ENCODE measurements around the gene ANKFY1. TPM values are rescaled to one million over a fixed set of nuclear protein-coding genes. Genes with fewer than 3 reads are reported as not detected.
A peak's percentile ranks its signal among the peaks of the same experiment; 100 is the strongest.

Gene ANKFY1
- polyA plus RNA-seq, 3 donors: 13.5 to 46.1 (median 21.7) TPM

DNA sequence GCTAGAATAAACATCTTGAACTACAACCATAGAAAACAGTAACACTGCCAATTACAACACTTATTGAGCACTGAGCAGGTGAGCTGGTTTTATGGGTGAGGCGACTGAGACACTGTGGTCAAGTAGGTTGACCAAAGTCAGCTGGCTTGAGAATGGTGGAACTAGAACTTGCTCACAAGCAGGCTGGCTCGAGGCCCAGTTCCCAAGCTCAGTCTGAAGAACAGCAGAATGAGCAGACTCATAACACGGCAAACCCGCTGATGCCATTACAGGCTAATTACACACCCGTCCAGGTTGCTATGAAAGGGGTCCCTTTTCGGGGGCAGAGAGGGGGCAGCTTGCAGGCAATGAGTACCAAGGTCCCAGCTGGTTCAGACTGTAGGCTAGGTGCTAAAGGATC is 127.4 kb downstream of the ANKFY1 start:
- peaks cover 43% of the 10 kb centered on the region for H3K4me1 Mint-ChIP-seq
- H3K27ac Mint-ChIP-seq: peak overlapping the region in 2 of 7 donors; percentile 42 to 48
- DNase-seq: no peak
- 92% methylated on average over 5 of the region's 6 CpGs for WGBS (ENCODE audit: insufficient coverage)
- Histone ChIP-seq H3K4me3 (replicated peaks in 1 of 3; ENCODE audit: low read depth in 2 of 3, low read length in 3 of 3) (no peak overlapping the region), H3K9me3 (replicated peaks in 1 of 2; ENCODE audit: control insufficient read depth in 1 of 2, insufficient read depth in 1 of 2, low read length in 2 of 2) (no peaks in the 10 kb centered on the region), H3K27me3 (ENCODE audit: control insufficient read depth in 2 of 2, insufficient read depth in 2 of 2, low read length in 2 of 2) (no peaks in the 10 kb centered on the region), H3K79me2 (ENCODE audit: insufficient read depth, low read length) (peaks cover 97% of the 10 kb centered on the region), H3K27ac (ENCODE audit: low read depth in 1 of 2, low read length in 2 of 2) (peak overlapping the region in 1 of 2 donors; percentile 13), H3K4me1 (ENCODE audit: control insufficient read depth in 1 of 2, insufficient read depth in 2 of 2, low read length in 2 of 2) (peaks cover 7 to 18% of the 10 kb centered on the region in 2 donors), H3K9ac (ENCODE audit: insufficient read depth, low read length, poor library complexity, severe bottlenecking) (no peak overlapping the region), H3K36me3 (replicated peaks in 1 of 2; ENCODE audit: control insufficient read depth in 1 of 2, insufficient read depth in 2 of 2, low read length in 2 of 2) (peaks cover 22 to 53% of the 10 kb centered on the region in 2 donors), H3K4me2 (replicated peaks; ENCODE audit: extremely low read depth, low read length, poor library complexity, severe bottlenecking) (no peak overlapping the region), H2AFZ (ENCODE audit: insufficient read depth, low read depth, low read length, poor library complexity, severe bottlenecking) (no peak overlapping the region), H4K20me1 (ENCODE audit: insufficient read depth, low read length) (peaks cover 92% of the 10 kb centered on the region)
- H3K36me3 Mint-ChIP-seq: peaks cover 17 to 53% of the 10 kb centered on the region in 2 donors
- intact Hi-C loops (cut with micrococcal nuclease): no loop called here
- H3K9me3 Mint-ChIP-seq: no peaks in the 10 kb centered on the region
- no peak for TF ChIP-seq CTCF (IDR thresholded peaks at IDR 0.05)
- H3K27me3 Mint-ChIP-seq (ENCODE audit: low read depth in 3 of 3): no peaks in the 10 kb centered on the region
- H3K4me3 Mint-ChIP-seq: no peak overlapping the region

DNA sequence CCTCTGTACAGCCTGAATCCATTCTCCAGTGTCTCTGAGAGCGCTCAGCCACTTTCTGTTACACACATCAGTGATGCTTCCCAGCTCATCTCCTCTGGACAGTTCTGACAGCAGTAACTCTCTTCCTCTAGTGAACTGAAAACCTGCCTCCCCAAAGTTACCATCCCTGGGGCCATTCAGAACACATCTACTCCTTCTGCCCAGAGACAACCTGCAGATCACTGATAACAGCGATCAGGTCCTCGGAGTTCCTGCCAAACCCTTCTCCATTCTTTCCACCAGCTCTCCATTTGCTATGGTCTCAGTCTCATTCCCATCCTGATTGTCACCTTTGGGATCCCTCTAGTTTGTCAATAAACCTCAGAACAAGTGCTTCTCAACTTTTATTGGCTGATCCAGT is 128.3 kb downstream of the ANKFY1 start:
- Histone ChIP-seq H2AFZ (ENCODE audit: insufficient read depth, low read depth, low read length, poor library complexity, severe bottlenecking) (no peak overlapping the region), H3K4me2 (replicated peaks; ENCODE audit: extremely low read depth, low read length, poor library complexity, severe bottlenecking) (no peak overlapping the region), H3K4me3 (replicated peaks in 1 of 3; ENCODE audit: low read depth in 2 of 3, low read length in 3 of 3) (no peak overlapping the region), H4K20me1 (ENCODE audit: insufficient read depth, low read length) (peaks cover 86% of the 10 kb centered on the region), H3K9ac (ENCODE audit: insufficient read depth, low read length, poor library complexity, severe bottlenecking) (no peak overlapping the region), H3K36me3 (replicated peaks in 1 of 2; ENCODE audit: control insufficient read depth in 1 of 2, insufficient read depth in 2 of 2, low read length in 2 of 2) (peaks cover 22 to 50% of the 10 kb centered on the region in 2 donors), H3K9me3 (replicated peaks in 1 of 2; ENCODE audit: control insufficient read depth in 1 of 2, insufficient read depth in 1 of 2, low read length in 2 of 2) (no peaks in the 10 kb centered on the region), H3K4me1 (ENCODE audit: control insufficient read depth in 1 of 2, insufficient read depth in 2 of 2, low read length in 2 of 2) (peaks cover 11 to 23% of the 10 kb centered on the region in 2 donors), H3K27me3 (ENCODE audit: control insufficient read depth in 2 of 2, insufficient read depth in 2 of 2, low read length in 2 of 2) (no peaks in the 10 kb centered on the region), H3K27ac (ENCODE audit: low read depth in 1 of 2, low read length in 2 of 2) (peak overlapping the region in 1 of 2 donors; percentile 17), H3K79me2 (ENCODE audit: insufficient read depth, low read length) (peaks cover 90% of the 10 kb centered on the region)
- Mint-ChIP-seq H3K4me1 (peaks cover 44% of the 10 kb centered on the region), H3K36me3 (peaks cover 14 to 44% of the 10 kb centered on the region in 2 donors), H3K27me3 (ENCODE audit: low read depth in 3 of 3) (no peaks in the 10 kb centered on the region), H3K4me3 (no peak overlapping the region), H3K27ac (peak overlapping the region in 3 of 7 donors; percentile 7 to 66 (median 35)), H3K9me3 (no peaks in the 10 kb centered on the region)
- DNase-seq: no peak
- 100% methylated on average over 3 of the region's 3 CpGs for WGBS (ENCODE audit: insufficient coverage)
- intact Hi-C loops (cut with micrococcal nuclease): no loop called here
- no peak for TF ChIP-seq CTCF (IDR thresholded peaks at IDR 0.05)
